ENCODE data around the gene SLC27A5. TPM values are rescaled to one million over a fixed set of nuclear protein-coding genes. Genes with fewer than 3 reads are reported as not detected.

Gene SLC27A5
- total and polyA plus RNA-seq, 2 of the 4 experiments (the other 2 are of a cell fraction), result 7.7 to 11.2 TPM

DNA sequence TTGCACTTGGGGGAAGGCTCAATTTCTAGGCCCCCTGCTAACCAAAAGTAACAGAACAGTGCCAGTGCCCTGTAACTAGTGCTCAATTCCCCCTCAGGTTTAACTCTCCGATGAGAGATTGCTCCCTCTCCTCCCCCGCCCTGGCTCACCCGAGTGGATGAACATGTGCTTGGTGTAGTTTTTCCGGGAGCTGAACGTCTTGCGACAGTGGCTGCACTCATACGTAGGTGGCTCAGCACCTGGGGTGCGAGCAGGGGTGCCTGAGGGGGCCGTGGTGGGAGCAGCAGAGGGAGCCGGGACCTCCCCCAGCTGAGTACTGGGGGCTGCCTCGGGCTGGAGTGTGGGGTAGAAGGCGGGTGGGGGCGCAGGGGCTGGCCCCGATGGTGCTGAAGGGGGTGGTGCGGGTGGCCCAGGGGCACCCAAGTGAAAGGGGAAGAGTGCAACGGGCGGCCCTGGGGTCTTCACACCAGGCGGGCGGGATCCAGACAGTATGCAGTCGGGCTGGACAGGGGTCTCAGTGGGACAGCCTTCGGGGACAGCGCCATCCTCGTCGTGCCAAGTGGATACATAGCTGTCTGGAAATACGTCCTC, 4.5 kb upstream of the SLC27A5 start:
- Histone ChIP-seq H3K4me3 (ENCODE audit: insufficient read depth, low read depth, low read length) (no peak overlapping the region), H3K9me1 (ENCODE audit: insufficient read depth, low read length) (peaks cover 8% of the 10 kb centered on the region), H2AK9ac (replicated peaks; ENCODE audit: low read depth, low read length, poor library complexity) (peak overlapping the region; percentile 28), H3K79me1 (ENCODE audit: low read depth in 1 of 2, low read length in 2 of 2) (peaks cover 4 to 67% of the 10 kb centered on the region in 2 experiments; a peak in 3 of 4 replicates), H3K4me2 (ENCODE audit: low read depth, low read length) (no peak overlapping the region), H2BK15ac (ENCODE audit: low read depth, low read length) (no peak overlapping the region), H4K20me1 (ENCODE audit: insufficient read depth, low read length) (peaks cover 26% of the 10 kb centered on the region), H3K4me1 (ENCODE audit: control insufficient read depth, insufficient read depth, low read length) (peaks cover 6% of the 10 kb centered on the region), H3K14ac (replicated peaks; ENCODE audit: low read depth, low read length) (no peak overlapping the region), H3K18ac (ENCODE audit: low read depth, low read length) (no peak overlapping the region), H4K5ac (ENCODE audit: low read depth, low read length) (no peak overlapping the region), H2BK120ac (ENCODE audit: low read depth, low read length) (no peak overlapping the region), H3K23ac (ENCODE audit: low read depth, low read length) (no peak overlapping the region), H3K27ac (ENCODE audit: insufficient read depth, low read length) (no peak overlapping the region), H3K9ac (ENCODE audit: low read depth, low read length) (no peak overlapping the region), H3K4ac (ENCODE audit: low read depth, low read length) (no peak overlapping the region), H2AFZ (replicated peaks; ENCODE audit: low read length, poor library complexity) (no peak overlapping the region), H3K9me3 (ENCODE audit: control insufficient read depth, insufficient read depth, low read length) (no peaks in the 10 kb centered on the region), H4K91ac (ENCODE audit: insufficient read depth, low read depth, low read length) (no peak overlapping the region), H2AK5ac (ENCODE audit: low read depth, low read length) (no peak overlapping the region), H3K27me3 (ENCODE audit: control insufficient read depth, insufficient read depth, low read length) (no peaks in the 10 kb centered on the region), H3K56ac (ENCODE audit: extremely low read depth, insufficient read depth, low read length) (no peak overlapping the region), H2BK20ac (ENCODE audit: low read depth, low read length) (no peak overlapping the region), H3K36me3 (ENCODE audit: control insufficient read depth, insufficient read depth, low read length) (peaks cover 18% of the 10 kb centered on the region), H2BK5ac (ENCODE audit: low read depth, low read length, poor library complexity, severe bottlenecking) (no peak overlapping the region), H4K8ac (ENCODE audit: low read depth in 2 of 2, low read length in 2 of 2) (no peak overlapping the region)
- DNase-seq (no peak), ATAC-seq (ENCODE audit: low read depth) (no peak)
- dilution Hi-C loops (cut with HindIII; ENCODE audit: low sequenced_read_pairs, unreplicated experiment), result no loop called here
- BruUV-seq (replicated peaks), result no TSS peak
- TF ChIP-seq, protein P1, sequence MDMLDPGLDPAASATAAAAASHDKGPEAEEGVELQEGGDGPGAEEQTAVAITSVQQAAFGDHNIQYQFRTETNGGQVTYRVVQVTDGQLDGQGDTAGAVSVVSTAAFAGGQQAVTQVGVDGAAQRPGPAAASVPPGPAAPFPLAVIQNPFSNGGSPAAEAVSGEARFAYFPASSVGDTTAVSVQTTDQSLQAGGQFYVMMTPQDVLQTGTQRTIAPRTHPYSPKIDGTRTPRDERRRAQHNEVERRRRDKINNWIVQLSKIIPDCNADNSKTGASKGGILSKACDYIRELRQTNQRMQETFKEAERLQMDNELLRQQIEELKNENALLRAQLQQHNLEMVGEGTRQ (IDR thresholded peaks at IDR 0.05; ENCODE audit: low read depth, low read length), result no peak
- TF ChIP-seq NFE2L2 (IDR thresholded peaks at IDR 0.05; ENCODE audit: low read depth, low read length) (no peak), RFX5 (IDR thresholded peaks at IDR 0.05; ENCODE audit: low read depth, low read length) (no peak), CHD1 (IDR thresholded peaks at IDR 0.05; ENCODE audit: low read depth, low read length) (no peak), FOS (IDR thresholded peaks at IDR 0.05; ENCODE audit: low read depth, low read length) (no peak), SMC3 (IDR thresholded peaks at IDR 0.05; ENCODE audit: low read depth, low read length) (no peak)
- TF ChIP-seq, protein P2, sequence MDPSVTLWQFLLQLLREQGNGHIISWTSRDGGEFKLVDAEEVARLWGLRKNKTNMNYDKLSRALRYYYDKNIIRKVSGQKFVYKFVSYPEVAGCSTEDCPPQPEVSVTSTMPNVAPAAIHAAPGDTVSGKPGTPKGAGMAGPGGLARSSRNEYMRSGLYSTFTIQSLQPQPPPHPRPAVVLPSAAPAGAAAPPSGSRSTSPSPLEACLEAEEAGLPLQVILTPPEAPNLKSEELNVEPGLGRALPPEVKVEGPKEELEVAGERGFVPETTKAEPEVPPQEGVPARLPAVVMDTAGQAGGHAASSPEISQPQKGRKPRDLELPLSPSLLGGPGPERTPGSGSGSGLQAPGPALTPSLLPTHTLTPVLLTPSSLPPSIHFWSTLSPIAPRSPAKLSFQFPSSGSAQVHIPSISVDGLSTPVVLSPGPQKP (IDR thresholded peaks at IDR 0.05; ENCODE audit: borderline replicate concordance, low read depth, low read length), result no peak
- CTCF ChIA-PET, result no interaction called here
- in situ Hi-C loops (cut with MboI; ENCODE audit: low sequenced_read_pairs), result no loop called here
- POLR2A ChIA-PET (ENCODE audit: unreplicated experiment), result no interaction called here
- intact Hi-C loops (cut with micrococcal nuclease), result loop anchor here (5.0 kb wide), 1 partner anchor 209 kb away; the partner anchor contains the start of gene ERVK3-1
- 100% methylated on average over 5 of the region's 25 CpGs; no CpG with 5 or more reads in 1 of the 2 experiments for WGBS, 2 experiments (ENCODE audit: extremely low coverage in 2 of 2, insufficient read length in 1 of 2)
